HG03280 (cell line): ENCODE measurements around the gene APBB3.

Experiments used
- ATAC-seq: cut with Tn5 transposase; IDR thresholded peaks from one replicate; pipeline ENCODE4 v1.9.1; 2021; ENCODE audit warnings: mild to moderate bottlenecking, moderate library complexity; ENCODE audit not compliant: unreplicated experiment

The APBB3 gene

GRCh38 chr5:140576776-140577201, 12.4 kb upstream of the APBB3 start:
- ATAC-seq: no peak

GRCh38 chr5:140575309-140575708, 10.9 kb upstream of the APBB3 start:
- no peak for ATAC-seq

GRCh38 chr5:140574165-140574564, 9.8 kb upstream of the APBB3 start:
- no peak for ATAC-seq

GRCh38 chr5:140573683-140574082, 9.3 kb upstream of the APBB3 start:
- no peak for ATAC-seq

- no peak for ATAC-seq
Observed at GRCh38 chr5:140571105-140571504, 6.7 kb upstream of the APBB3 start.

GRCh38 chr5:140570488-140570887, 6.1 kb upstream of the APBB3 start:
- no peak for ATAC-seq

- ATAC-seq: no peak
Observed at GRCh38 chr5:140570058-140570457, 5.7 kb upstream of the APBB3 start.

GRCh38 chr5:140569197-140569596, 4.8 kb upstream of the APBB3 start:
- no peak for ATAC-seq

GRCh38 chr5:140568443-140569063, 4.2 kb upstream of the APBB3 start:
- ATAC-seq: no peak

GRCh38 chr5:140567871-140568270, 3.5 kb upstream of the APBB3 start:
- no peak for ATAC-seq

- no peak for ATAC-seq
Observed at GRCh38 chr5:140567136-140567818, 2.9 kb upstream of the APBB3 start.

GRCh38 chr5:140566665-140567064, 2.3 kb upstream of the APBB3 start:
- no peak for ATAC-seq

- no peak for ATAC-seq
Observed at GRCh38 chr5:140565780-140566095, 1.3 kb upstream of the APBB3 start.

GRCh38 chr5:140565024-140565779, 804 bp upstream of the APBB3 start:
- no peak for ATAC-seq

GRCh38 chr5:140563596-140563995, 802 bp downstream of the APBB3 start:
- ATAC-seq: no peak

GRCh38 chr5:140561753-140562523, 2.5 kb downstream of the APBB3 start:
- ATAC-seq: no peak

GRCh38 chr5:140560227-140560626, 4.2 kb downstream of the APBB3 start:
- no peak for ATAC-seq

- ATAC-seq: no peak
Observed at GRCh38 chr5:140558542-140558941, 5.9 kb downstream of the APBB3 start.

- ATAC-seq: no peak
Observed at GRCh38 chr5:140557965-140558364, 6.4 kb downstream of the APBB3 start.

- ATAC-seq: peak; percentile 95
Observed at GRCh38 chr5:140557136-140557805, 7.1 kb downstream of the APBB3 start, which contains the start of gene SRA1. Gene SRA1 (minus strand): TSS chr5:140557473. CDS start chr5:140557452, 21 bp downstream.

- no peak for ATAC-seq
Observed at GRCh38 chr5:140556438-140556837, 8.0 kb downstream of the APBB3 start.
